GM12864 (cell line): Measurements from ENCODE around the gene LRFN2.

Experiments used
- DNase-seq: peaks from one replicate; pipeline ENCODE4 v3.0.0-alpha.2; 2011; ENCODE audit warnings: low read depth
- H3K4me3 ChIP-seq: 2 replicates; pipeline ENCODE4 v1.5.1; 2011; ENCODE audit warnings: mild to moderate bottlenecking, low read depth, low read length, control low read depth
- CTCF ChIP-seq: IDR thresholded peaks from 2 replicates; pipeline ENCODE4 v1.5.1; 2011; ENCODE audit warnings: low read depth, mild to moderate bottlenecking, moderate library complexity, low read length, control low read depth, inconsistent platforms; ENCODE audit errors: missing control alignments

The LRFN2 gene

GRCh38 chr6:40587240-40588069, at the start of gene LRFN2:
TSS of gene LRFN2 (minus strand) at chr6:40587364.
- DNase-seq: no peak

GRCh38 chr6:40634429-40634828, 47.3 kb upstream of the LRFN2 start:
- DNase-seq: no peak
- no peak overlapping the region for H3K4me3 ChIP-seq
- no peak for TF ChIP-seq CTCF

More at GRCh38 chr6:40587240-40588069, at the start of gene LRFN2:
- peak within 1 kb of the TSS; percentile 12; the same call in 1 of the 2 replicates for H3K4me3 ChIP-seq
- TF ChIP-seq CTCF: peak; percentile 77

GRCh38 chr6:40631744-40632143, 44.6 kb upstream of the LRFN2 start:
- no peak for TF ChIP-seq CTCF
- DNase-seq: no peak
- no peak overlapping the region for H3K4me3 ChIP-seq

- TF ChIP-seq CTCF: no peak
- DNase-seq: no peak
- no peak overlapping the region for H3K4me3 ChIP-seq
These were observed 43.3 kb upstream of the LRFN2 start for GRCh38 chr6:40630488-40630887.

- H3K4me3 ChIP-seq: no peak overlapping the region
- DNase-seq: no peak
- no peak for TF ChIP-seq CTCF
These were observed 42.9 kb upstream of the LRFN2 start for GRCh38 chr6:40630051-40630450.

GRCh38 chr6:40629463-40629862, 42.3 kb upstream of the LRFN2 start:
- no peak overlapping the region for H3K4me3 ChIP-seq
- no peak for DNase-seq
- no peak for TF ChIP-seq CTCF

- no peak for DNase-seq
- H3K4me3 ChIP-seq: no peak overlapping the region
- TF ChIP-seq CTCF: no peak
These were observed 40.2 kb upstream of the LRFN2 start for GRCh38 chr6:40627316-40627715.
